ENCODE data around the gene PCIF1. TPM values are rescaled to one million over a fixed set of nuclear protein-coding genes. Genes with fewer than 3 reads are reported as not detected.

Gene PCIF1
- total and polyA plus RNA-seq, 7 donors, result 26.4 to 39.3 (median 31.9) TPM

DNA sequence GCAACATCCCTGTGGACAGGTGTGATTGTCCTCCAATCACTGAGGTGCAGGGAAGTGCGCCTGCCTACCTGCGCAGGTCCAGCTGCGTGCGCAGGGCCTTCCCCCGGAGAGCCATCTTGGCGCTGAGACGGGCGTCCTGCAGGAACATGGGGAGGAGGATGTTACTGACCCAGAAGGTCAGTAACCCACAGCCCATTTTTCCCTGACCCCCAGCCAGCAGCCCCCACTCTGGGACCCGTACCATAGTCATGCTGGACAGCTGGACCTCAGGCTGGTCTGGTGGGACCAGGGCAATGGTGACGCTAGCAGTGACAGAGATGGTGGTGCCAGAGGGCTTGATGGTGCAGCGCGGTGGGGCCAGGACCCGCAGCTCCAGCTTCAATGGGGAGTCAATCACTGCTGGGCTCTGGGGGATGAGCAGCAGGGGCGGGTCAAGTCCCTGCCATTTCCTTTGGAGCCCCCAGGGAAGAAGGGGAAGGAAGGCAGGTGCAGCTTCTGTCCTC, 32.2 kb upstream of the PCIF1 start:
- no peak overlapping the region for H3K4me3 ChIP-seq
- no peak for TF ChIP-seq POLR2AphosphoS5 (IDR thresholded peaks at IDR 0.05)
- TF ChIP-seq, protein P1, sequence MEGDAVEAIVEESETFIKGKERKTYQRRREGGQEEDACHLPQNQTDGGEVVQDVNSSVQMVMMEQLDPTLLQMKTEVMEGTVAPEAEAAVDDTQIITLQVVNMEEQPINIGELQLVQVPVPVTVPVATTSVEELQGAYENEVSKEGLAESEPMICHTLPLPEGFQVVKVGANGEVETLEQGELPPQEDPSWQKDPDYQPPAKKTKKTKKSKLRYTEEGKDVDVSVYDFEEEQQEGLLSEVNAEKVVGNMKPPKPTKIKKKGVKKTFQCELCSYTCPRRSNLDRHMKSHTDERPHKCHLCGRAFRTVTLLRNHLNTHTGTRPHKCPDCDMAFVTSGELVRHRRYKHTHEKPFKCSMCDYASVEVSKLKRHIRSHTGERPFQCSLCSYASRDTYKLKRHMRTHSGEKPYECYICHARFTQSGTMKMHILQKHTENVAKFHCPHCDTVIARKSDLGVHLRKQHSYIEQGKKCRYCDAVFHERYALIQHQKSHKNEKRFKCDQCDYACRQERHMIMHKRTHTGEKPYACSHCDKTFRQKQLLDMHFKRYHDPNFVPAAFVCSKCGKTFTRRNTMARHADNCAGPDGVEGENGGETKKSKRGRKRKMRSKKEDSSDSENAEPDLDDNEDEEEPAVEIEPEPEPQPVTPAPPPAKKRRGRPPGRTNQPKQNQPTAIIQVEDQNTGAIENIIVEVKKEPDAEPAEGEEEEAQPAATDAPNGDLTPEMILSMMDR (IDR thresholded peaks at IDR 0.05), result no peak
- H3K36me3 ChIP-seq, result peaks cover under 1 to 60% (median 4%) of the 10 kb centered on the region in 4 donors
- no peaks in the 10 kb centered on the region for H3K27me3 ChIP-seq
- 92 to 93% methylated on average over 14 of the region's 14 CpGs for WGBS, 2 donors
- no peak overlapping the region for H3K27ac ChIP-seq
- intact Hi-C loops (cut with DNase I), result no loop called here
- no peaks in the 10 kb centered on the region for H3K4me1 ChIP-seq
- DNase-seq, result no peak
- no peaks in the 10 kb centered on the region for H3K9me3 ChIP-seq

DNA sequence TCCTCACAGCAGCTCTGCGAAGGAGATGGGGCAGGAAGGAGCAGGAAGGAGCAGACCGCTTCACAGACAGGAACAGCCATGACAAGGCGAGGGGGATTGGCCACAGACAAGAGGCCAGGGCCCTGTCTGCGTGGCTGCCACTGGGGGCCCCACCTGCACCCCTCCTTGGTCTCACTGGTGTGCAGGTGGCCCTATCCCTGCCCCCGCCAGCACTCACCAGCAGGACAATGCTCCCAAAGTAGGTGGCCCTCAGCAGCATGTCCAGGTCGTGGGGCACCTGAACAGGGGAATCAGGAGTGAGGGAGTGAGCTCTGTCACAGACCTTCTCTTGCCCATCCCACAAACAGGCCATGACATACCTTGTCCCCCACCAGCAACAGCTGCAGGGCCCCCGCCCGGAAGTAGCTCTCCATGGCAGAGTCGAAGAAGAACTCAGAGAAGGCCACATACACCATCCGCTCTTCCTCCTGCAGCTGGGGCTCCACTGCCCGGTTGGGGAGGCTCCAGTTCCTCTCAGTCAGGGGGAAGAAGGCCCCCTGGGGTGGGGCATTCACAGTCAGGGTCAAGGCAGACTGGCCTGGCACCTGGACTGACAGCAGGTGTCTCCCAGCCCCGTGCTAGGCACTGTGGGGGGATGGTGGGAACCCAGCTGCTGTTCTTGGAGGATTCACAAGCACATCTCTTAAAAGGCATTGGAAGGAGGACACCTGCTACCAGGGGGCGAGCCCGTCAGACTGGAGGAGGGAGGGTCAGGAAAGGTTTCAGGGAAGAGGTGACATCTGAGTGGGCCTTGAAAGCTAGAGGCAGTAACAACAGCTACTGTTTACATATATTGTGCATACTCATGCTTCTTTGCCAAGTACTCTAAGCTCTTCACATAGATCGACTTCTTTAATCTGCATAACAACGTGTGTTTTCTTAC, 29.6 kb upstream of the PCIF1 start:
- Histone ChIP-seq H3K27ac (no peak overlapping the region), H3K36me3 (peaks cover 0 to 38% (median 6%) of the 10 kb centered on the region in 4 donors), H3K27me3 (no peaks in the 10 kb centered on the region), H3K9me3 (no peaks in the 10 kb centered on the region), H3K4me3 (no peak overlapping the region), H3K4me1 (no peaks in the 10 kb centered on the region)
- intact Hi-C loops (cut with DNase I), result no loop called here
- DNase-seq, result no peak
- WGBS, 2 donors, result 78 to 81% methylated on average over 16 of the region's 16 CpGs
- no peak for TF ChIP-seq POLR2AphosphoS5 (IDR thresholded peaks at IDR 0.05)
- no peak for TF ChIP-seq EP300 (IDR thresholded peaks at IDR 0.05)
- TF ChIP-seq, protein P1 (IDR thresholded peaks at IDR 0.05), result no peak
- no peak for TF ChIP-seq POLR2A (IDR thresholded peaks at IDR 0.05)

DNA sequence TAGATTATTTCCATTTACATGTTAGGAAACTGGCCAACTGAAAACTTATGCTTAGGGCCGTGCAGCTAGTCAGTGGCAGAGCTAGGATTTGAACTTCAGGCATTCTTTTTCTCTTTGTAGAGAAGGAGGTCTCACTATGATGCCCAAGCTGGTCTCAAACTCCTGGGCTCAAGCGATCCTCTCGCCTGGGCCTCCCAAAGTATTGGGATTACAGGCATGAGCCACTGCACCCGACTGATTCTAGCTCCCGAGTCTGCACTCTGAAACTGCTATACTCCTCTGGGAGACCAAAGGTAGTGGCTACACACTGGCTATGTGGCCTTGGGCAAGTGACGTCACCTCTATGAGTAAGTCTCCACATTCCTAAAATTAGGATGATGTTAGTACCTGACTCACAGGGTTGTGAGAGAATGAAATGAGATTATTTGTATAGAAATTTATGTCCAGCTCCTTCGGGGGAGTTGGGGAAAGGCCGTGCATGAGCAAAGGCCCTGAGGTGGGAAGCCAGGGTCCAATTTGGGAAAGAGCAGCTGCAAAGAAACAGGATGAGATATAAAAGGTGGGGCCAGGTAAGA, 28.9 kb upstream of the PCIF1 start:
- intact Hi-C loops (cut with DNase I), result no loop called here
- Histone ChIP-seq H3K27me3 (no peaks in the 10 kb centered on the region), H3K36me3 (peaks cover 0 to 32% (median 6%) of the 10 kb centered on the region in 4 donors), H3K27ac (no peak overlapping the region), H3K4me1 (no peaks in the 10 kb centered on the region), H3K4me3 (no peak overlapping the region), H3K9me3 (no peaks in the 10 kb centered on the region)
- DNase-seq, result no peak
- TF ChIP-seq POLR2A (IDR thresholded peaks at IDR 0.05) (no peak), POLR2AphosphoS5 (IDR thresholded peaks at IDR 0.05) (no peak)
- WGBS, 2 donors, result 90 to 91% methylated on average over 8 of the region's 8 CpGs

DNA sequence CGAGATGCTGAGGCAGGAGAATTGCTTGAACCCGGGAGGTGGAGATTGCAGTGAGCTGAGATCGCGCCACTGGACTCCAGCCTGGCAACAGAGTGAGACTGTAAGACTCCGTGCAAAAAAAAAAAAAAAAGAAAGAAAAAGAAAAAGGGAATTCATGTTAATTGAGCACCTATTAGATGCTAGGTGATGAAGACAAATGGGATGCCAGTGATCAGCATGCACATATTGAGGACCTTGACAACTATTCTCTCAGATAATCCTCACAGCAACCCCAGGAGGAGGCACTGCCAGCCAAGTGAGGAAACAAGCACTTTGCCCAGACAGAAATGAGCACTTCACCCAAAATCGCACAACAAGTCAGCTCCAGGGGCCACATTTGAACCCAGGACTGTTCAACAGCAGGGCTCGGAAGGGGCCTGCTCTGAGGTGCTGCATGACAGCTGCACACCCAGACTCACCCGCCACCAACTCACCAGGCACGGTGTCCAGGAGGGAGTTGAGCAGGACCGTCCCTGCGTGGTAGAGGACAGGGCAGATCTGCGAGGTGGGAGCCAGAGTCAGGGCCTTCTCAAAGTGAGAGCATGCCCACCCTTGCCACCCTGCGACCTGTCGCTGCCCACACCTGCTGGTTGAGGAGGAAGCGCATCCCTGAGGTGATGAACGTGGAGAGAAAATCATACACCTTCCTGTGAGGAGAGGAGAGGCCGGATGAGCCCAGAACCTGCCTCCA, 27.1 kb upstream of the PCIF1 start:
- H3K27me3 ChIP-seq, result no peaks in the 10 kb centered on the region
- H3K36me3 ChIP-seq, result peaks cover 0 to 22% (median 6%) of the 10 kb centered on the region in 4 donors
- H3K4me1 ChIP-seq, result peaks cover 0 to 14% (median 13%) of the 10 kb centered on the region in 4 donors
- 93 to 95% methylated on average over 17 of the region's 17 CpGs for WGBS, 2 donors
- intact Hi-C loops (cut with DNase I), result no loop called here
- H3K27ac ChIP-seq, result no peak overlapping the region
- H3K4me3 ChIP-seq, result no peak overlapping the region
- TF ChIP-seq, protein P1 (IDR thresholded peaks at IDR 0.05), result no peak
- TF ChIP-seq EP300 (IDR thresholded peaks at IDR 0.05) (no peak), POLR2A (IDR thresholded peaks at IDR 0.05) (no peak), POLR2AphosphoS5 (IDR thresholded peaks at IDR 0.05) (no peak)
- no peaks in the 10 kb centered on the region for H3K9me3 ChIP-seq
- DNase-seq, result no peak

DNA sequence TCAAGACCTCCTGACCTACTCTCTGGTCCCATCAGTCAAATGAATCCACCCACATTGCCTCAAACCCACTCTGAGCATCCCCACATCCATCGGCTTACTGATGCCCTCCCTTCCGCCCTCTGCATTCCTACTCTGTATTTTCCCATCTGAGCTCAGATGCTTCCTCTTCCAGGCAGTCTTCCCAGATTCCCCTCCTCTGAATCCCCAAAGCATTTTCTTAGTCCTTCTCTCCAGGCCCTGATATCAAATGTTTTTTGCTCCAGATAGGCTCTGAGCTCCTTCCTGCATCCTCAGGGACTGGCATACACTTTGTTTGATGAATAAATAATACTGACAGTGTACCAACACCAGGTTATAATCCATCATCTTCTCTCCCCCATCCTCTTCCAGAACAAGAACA, 26.4 kb upstream of the PCIF1 start:
- intact Hi-C loops (cut with DNase I), result no loop called here
- Histone ChIP-seq H3K4me3 (no peak overlapping the region), H3K4me1 (peaks cover 0 to 20% (median 19%) of the 10 kb centered on the region in 4 donors), H3K9me3 (no peaks in the 10 kb centered on the region), H3K27ac (no peak overlapping the region), H3K36me3 (peaks cover 0 to 22% (median 6%) of the 10 kb centered on the region in 4 donors), H3K27me3 (no peaks in the 10 kb centered on the region)
- no peak for DNase-seq
- TF ChIP-seq POLR2AphosphoS5 (IDR thresholded peaks at IDR 0.05) (no peak), POLR2A (IDR thresholded peaks at IDR 0.05) (no peak), EP300 (IDR thresholded peaks at IDR 0.05) (no peak)
- TF ChIP-seq, protein P1 (IDR thresholded peaks at IDR 0.05), result no peak
- WGBS, 2 donors, result 92 to 94% methylated on average over 2 of the region's 2 CpGs
